Stimulated activated CD8-positive, alpha-beta memory T cell treated with anti-CD3 and anti-CD28 coated beads, Interleukin-15, amount 100 ng/mL, for 48 hours (primary cell): ENCODE measurements around the gene DENND2D.

Source experiments
- DNase-seq, 2 donors: peaks; one replicate each; pipeline ENCODE4 v3.0.0-alpha.2; 2020; ENCODE audit warnings: low read depth in 2 of 2

DENND2D gene

DNA sequence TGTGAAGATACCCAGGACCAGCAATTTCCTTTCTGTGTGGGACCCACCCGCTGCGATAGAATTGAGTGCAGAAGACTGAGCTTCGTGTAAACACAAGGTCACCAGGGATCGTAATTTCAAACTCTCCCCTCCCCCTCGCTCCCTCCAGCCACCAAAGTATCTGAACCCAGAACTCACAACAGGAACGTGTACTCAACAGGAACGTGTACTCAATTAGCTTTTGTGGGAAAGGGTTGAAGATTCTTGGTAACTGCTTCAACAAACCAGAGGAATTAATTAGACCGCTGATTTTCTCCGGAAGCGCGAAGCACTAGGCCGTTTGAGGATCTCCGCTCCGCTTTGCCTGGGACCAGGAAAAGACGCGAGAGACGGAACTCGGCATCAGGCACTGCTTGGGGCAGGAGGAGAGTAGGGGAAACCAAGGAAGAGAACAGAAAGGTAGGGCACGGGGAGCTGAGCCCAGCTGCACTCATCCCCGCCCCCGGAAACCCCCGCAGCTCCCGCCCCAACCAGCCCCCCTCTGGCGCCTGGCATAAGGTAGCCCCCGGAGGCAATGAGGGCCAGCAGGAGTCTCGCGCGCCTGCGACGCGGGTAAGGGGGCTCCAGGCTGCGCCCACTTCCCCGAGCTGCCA lies 61.0 kb downstream of the DENND2D start:
- DNase-seq: no peak
